Glomerular visceral epithelial cell (primary cell): ENCODE data around the gene SCFD2.

Experiments used
- DNase-seq: peaks from one replicate; pipeline ENCODE4 v3.0.0-alpha.2; 2016; ENCODE audit errors: extremely low spot score

SCFD2 gene

GRCh38 chr4:52824603-52825459 is 541.0 kb downstream of the SCFD2 start:
- peak; percentile 92 for DNase-seq

- DNase-seq, result no peak
These were observed 541.6 kb downstream of the SCFD2 start for GRCh38 chr4:52824270-52824602.

GRCh38 chr4:52823702-52824092 is 542.2 kb downstream of the SCFD2 start:
- DNase-seq, result no peak
